K562 (cell line): ENCODE measurements around the gene GPR180. TPM values are rescaled to one million over a fixed set of nuclear protein-coding genes. Genes with fewer than 3 reads are reported as not detected.
A peak's percentile ranks its signal among the peaks of the same experiment; 100 is the strongest.

Experiments used
- CXXC5 ChIP-seq: fragments of 250-450 bp; sonication (Bioruptor Pico); IDR thresholded peaks from 2 replicates; pipeline ENCODE4 v1.8.0; 2022; ENCODE audit warnings: inconsistent platforms, mild to moderate bottlenecking, moderate library complexity
- ELF1 ChIP-seq: fragments of 200-800 bp; sonication (Bioruptor generic); IDR thresholded peaks from 2 replicates; pipeline ENCODE4 v1.6.1; 2016; ENCODE audit warnings: missing genetic modification characterization, missing compliant biosample characterization
- FOXK2 ChIP-seq, 2 experiments: fragments of 450-650 bp; IDR thresholded peaks in 1 of 2; conservative IDR thresholded peaks in 1 of 2; 2 replicates each; pipeline ENCODE4 v1.6.1; 2016; ENCODE audit warnings: low read depth in 2 of 2, mild to moderate bottlenecking in 1 of 2
- ILF3 ChIP-seq: fragments of 450-650 bp; IDR thresholded peaks from 2 replicates; pipeline ENCODE4 v1.6.1; 2018; ENCODE audit warnings: antibody characterized with exemption, mild to moderate bottlenecking, moderate library complexity, borderline replicate concordance
- NFE2 ChIP-seq: IDR thresholded peaks from 2 replicates; pipeline ENCODE4 v1.6.1; 2014; ENCODE audit warnings: antibody characterized with exemption, low read depth
- RBM25 ChIP-seq: fragments of 200-400 bp; formaldehyde crosslinking; IDR thresholded peaks from 2 replicates; pipeline ENCODE4 v1.6.1; 2018; ENCODE audit warnings: low read length, low read depth, moderate library complexity; ENCODE audit not compliant: severe bottlenecking
- STAG1 ChIP-seq: sonication (generic); formaldehyde crosslinking; IDR thresholded peaks from 2 replicates; pipeline ENCODE4 v1.5.0; 2020; ENCODE audit warnings: missing genetic modification reagents, borderline replicate concordance
- TAF7 ChIP-seq: fragments of 450-650 bp; IDR thresholded peaks from 2 replicates; pipeline ENCODE4 v1.6.1; 2016; ENCODE audit warnings: missing genetic modification characterization, missing compliant biosample characterization
- XRCC5 ChIP-seq: fragments of 200-400 bp; formaldehyde crosslinking; IDR thresholded peaks from 2 replicates; pipeline ENCODE4 v1.6.1; 2017; ENCODE audit warnings: low read depth, mild to moderate bottlenecking, low read length
- ZNF146 ChIP-seq: IDR thresholded peaks from one replicate; pipeline ENCODE4 v1.6.1; 2018; ENCODE audit warnings: missing compliant biosample characterization; ENCODE audit not compliant: unreplicated experiment
- ZNF444 ChIP-seq: fragments of 250-450 bp; sonication (Bioruptor Pico); IDR thresholded peaks from 2 replicates; pipeline ENCODE4 v1.4.0; 2020; ENCODE audit warnings: mild to moderate bottlenecking, moderate library complexity
- polyA plus RNA-seq, 8 experiments: library from polyadenylated mRNA; depleted of rRNA in 4 of 8; stranded (reverse) in 5 of 8; unstranded in 3 of 8; fragments of >200 nt; fragmentation: Nextera tagmentation in 2 of 8; fragmentation: Illumina TruSeq in 1 of 8; extraction: Ambion mirVana in 2 of 8; extraction: Trizol in 1 of 8; gene quantifications; 2 replicates each; pipeline versions ENCODE4 v1.2.1 to v1.2.3, GENCODE V29; 2011 to 2014; ENCODE audit warnings: inconsistent platforms in 1 of 8, missing spikeins in 1 of 8
- total RNA-seq, 7 experiments: library from RNA; depleted of rRNA in 6 of 7; stranded (reverse); fragments of >200 nt in 6 of 7; fragmentation: Illumina TruSeq in 2 of 7; extraction: Trizol in 2 of 7; gene quantifications; 2 replicates each; pipeline versions ENCODE4 v1.2.1 to v1.2.3, GENCODE V29; 2011 to 2021; ENCODE audit warnings: low replicate concordance in 1 of 7
- TF ChIP-seq, protein P1 (sequence below): fragments of 250-450 bp; sonication (Bioruptor Pico); IDR thresholded peaks from 2 replicates; pipeline ENCODE4 v1.9.0; 2021; ENCODE audit warnings: mild to moderate bottlenecking
- TF ChIP-seq, protein P2 (sequence below): fragments of 200-800 bp; sonication (Bioruptor generic); IDR thresholded peaks from 2 replicates; pipeline ENCODE4 v1.6.1; 2016; ENCODE audit warnings: missing genetic modification characterization, missing compliant biosample characterization
- TF ChIP-seq, protein P3 (sequence below), 2 experiments: fragments of 450-650 bp; IDR thresholded peaks; 2 replicates each; pipeline ENCODE4 v1.6.1; 2016
- TF ChIP-seq, protein P4 (sequence below): sonication (generic); formaldehyde crosslinking; IDR thresholded peaks from 2 replicates; pipeline ENCODE4 v1.8.1; 2023; ENCODE audit warnings: mild to moderate bottlenecking, missing genetic modification reagents
- TF ChIP-seq, protein P5 (sequence below), 3 experiments: IDR thresholded peaks in 2 of 3; conservative IDR thresholded peaks in 1 of 3; 2 replicates each; pipeline ENCODE4 v1.5.1; 2011 to 2012; ENCODE audit warnings: low read length in 3 of 3, mild to moderate bottlenecking in 3 of 3, control low read depth in 2 of 3, improper control_type of control experiment in 1 of 3, inconsistent platforms in 1 of 3, low read depth in 1 of 3, mixed read lengths in 1 of 3, moderate library complexity in 1 of 3; ENCODE audit not compliant: insufficient read depth in 2 of 3

GPR180 gene
- total and polyA plus RNA-seq, 9 of the 15 experiments (the other 6 are each of a cell fraction or from before 2014, with no cell fraction given), result 0.77 to 4.1 (median 1.8) TPM

DNA sequence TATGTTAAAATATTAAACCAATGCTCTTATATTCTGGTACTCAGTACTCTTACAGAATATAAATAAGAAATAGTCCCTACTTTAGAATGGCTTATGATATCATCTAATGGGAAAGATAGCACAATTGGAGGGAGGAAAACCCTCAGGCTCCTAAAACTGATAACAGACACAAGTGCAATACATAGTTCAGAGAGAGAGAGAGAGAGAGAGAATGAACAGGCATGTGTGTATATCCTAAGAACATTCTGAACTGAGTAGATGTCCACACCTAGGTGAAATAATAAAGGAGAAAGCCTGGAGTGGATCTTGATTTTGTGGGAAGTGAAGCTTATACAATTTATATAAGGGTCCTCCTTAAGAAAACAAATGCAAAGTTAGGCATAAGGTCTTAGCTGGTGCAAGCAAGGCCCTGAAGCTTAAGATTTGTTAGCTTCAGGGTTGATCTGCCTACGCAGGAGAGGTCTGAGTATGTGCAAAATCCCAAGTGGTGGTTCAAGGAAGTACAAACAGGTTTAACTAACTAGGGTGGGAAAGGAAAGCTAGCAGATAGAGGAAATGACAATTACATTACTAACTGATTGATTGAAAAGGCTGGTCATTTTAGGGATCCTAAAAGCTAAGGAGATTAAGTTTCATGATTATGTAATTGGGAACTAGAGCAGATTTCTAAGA lies 57.4 kb downstream of the GPR180 start (continued):
- TF ChIP-seq ZNF444 (CRISPR knock-in tag), result no peak
- TF ChIP-seq CXXC5 (CRISPR knock-in tag), result no peak
- no peak for TF ChIP-seq FOXK2 (conservative IDR thresholded peaks at IDR 0.05 in 1 of 2, IDR thresholded peaks at IDR 0.05 in 1 of 2; ENCODE audit: low read depth in 2 of 2)
- TF ChIP-seq, protein P1, sequence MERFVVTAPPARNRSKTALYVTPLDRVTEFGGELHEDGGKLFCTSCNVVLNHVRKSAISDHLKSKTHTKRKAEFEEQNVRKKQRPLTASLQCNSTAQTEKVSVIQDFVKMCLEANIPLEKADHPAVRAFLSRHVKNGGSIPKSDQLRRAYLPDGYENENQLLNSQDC (CRISPR knock-in tag), result no peak
- TF ChIP-seq ZNF146 (CRISPR knock-in tag), result no peak
- TF ChIP-seq ELF1, result no peak
- no peak for TF ChIP-seq NFE2
- no peak for TF ChIP-seq ILF3
- TF ChIP-seq RBM25, result no peak
- TF ChIP-seq, protein P2, sequence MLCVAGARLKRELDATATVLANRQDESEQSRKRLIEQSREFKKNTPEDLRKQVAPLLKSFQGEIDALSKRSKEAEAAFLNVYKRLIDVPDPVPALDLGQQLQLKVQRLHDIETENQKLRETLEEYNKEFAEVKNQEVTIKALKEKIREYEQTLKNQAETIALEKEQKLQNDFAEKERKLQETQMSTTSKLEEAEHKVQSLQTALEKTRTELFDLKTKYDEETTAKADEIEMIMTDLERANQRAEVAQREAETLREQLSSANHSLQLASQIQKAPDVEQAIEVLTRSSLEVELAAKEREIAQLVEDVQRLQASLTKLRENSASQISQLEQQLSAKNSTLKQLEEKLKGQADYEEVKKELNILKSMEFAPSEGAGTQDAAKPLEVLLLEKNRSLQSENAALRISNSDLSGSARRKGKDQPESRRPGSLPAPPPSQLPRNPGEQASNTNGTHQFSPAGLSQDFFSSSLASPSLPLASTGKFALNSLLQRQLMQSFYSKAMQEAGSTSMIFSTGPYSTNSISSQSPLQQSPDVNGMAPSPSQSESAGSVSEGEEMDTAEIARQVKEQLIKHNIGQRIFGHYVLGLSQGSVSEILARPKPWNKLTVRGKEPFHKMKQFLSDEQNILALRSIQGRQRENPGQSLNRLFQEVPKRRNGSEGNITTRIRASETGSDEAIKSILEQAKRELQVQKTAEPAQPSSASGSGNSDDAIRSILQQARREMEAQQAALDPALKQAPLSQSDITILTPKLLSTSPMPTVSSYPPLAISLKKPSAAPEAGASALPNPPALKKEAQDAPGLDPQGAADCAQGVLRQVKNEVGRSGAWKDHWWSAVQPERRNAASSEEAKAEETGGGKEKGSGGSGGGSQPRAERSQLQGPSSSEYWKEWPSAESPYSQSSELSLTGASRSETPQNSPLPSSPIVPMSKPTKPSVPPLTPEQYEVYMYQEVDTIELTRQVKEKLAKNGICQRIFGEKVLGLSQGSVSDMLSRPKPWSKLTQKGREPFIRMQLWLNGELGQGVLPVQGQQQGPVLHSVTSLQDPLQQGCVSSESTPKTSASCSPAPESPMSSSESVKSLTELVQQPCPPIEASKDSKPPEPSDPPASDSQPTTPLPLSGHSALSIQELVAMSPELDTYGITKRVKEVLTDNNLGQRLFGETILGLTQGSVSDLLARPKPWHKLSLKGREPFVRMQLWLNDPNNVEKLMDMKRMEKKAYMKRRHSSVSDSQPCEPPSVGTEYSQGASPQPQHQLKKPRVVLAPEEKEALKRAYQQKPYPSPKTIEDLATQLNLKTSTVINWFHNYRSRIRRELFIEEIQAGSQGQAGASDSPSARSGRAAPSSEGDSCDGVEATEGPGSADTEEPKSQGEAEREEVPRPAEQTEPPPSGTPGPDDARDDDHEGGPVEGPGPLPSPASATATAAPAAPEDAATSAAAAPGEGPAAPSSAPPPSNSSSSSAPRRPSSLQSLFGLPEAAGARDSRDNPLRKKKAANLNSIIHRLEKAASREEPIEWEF (CRISPR knock-in tag), result no peak
- TF ChIP-seq XRCC5, result no peak
- TF ChIP-seq, protein P3, sequence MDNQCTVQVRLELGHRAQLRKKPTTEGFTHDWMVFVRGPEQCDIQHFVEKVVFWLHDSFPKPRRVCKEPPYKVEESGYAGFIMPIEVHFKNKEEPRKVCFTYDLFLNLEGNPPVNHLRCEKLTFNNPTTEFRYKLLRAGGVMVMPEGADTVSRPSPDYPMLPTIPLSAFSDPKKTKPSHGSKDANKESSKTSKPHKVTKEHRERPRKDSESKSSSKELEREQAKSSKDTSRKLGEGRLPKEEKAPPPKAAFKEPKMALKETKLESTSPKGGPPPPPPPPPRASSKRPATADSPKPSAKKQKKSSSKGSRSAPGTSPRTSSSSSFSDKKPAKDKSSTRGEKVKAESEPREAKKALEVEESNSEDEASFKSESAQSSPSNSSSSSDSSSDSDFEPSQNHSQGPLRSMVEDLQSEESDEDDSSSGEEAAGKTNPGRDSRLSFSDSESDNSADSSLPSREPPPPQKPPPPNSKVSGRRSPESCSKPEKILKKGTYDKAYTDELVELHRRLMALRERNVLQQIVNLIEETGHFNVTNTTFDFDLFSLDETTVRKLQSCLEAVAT (IDR thresholded peaks at IDR 0.05), result 0 out of 4 replicates have a peak, but pooled peaks of 1 of the 2 experiments have one; percentile 30
- TF ChIP-seq STAG1 (CRISPR knock-in tag), result no peak
- TF ChIP-seq, protein P4, sequence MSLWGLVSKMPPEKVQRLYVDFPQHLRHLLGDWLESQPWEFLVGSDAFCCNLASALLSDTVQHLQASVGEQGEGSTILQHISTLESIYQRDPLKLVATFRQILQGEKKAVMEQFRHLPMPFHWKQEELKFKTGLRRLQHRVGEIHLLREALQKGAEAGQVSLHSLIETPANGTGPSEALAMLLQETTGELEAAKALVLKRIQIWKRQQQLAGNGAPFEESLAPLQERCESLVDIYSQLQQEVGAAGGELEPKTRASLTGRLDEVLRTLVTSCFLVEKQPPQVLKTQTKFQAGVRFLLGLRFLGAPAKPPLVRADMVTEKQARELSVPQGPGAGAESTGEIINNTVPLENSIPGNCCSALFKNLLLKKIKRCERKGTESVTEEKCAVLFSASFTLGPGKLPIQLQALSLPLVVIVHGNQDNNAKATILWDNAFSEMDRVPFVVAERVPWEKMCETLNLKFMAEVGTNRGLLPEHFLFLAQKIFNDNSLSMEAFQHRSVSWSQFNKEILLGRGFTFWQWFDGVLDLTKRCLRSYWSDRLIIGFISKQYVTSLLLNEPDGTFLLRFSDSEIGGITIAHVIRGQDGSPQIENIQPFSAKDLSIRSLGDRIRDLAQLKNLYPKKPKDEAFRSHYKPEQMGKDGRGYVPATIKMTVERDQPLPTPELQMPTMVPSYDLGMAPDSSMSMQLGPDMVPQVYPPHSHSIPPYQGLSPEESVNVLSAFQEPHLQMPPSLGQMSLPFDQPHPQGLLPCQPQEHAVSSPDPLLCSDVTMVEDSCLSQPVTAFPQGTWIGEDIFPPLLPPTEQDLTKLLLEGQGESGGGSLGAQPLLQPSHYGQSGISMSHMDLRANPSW (CRISPR knock-in tag), result no peak
- TF ChIP-seq TAF7 (tag), result no peak
- TF ChIP-seq, protein P5, sequence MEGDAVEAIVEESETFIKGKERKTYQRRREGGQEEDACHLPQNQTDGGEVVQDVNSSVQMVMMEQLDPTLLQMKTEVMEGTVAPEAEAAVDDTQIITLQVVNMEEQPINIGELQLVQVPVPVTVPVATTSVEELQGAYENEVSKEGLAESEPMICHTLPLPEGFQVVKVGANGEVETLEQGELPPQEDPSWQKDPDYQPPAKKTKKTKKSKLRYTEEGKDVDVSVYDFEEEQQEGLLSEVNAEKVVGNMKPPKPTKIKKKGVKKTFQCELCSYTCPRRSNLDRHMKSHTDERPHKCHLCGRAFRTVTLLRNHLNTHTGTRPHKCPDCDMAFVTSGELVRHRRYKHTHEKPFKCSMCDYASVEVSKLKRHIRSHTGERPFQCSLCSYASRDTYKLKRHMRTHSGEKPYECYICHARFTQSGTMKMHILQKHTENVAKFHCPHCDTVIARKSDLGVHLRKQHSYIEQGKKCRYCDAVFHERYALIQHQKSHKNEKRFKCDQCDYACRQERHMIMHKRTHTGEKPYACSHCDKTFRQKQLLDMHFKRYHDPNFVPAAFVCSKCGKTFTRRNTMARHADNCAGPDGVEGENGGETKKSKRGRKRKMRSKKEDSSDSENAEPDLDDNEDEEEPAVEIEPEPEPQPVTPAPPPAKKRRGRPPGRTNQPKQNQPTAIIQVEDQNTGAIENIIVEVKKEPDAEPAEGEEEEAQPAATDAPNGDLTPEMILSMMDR (IDR thresholded peaks at IDR 0.05 in 2 of 3, conservative IDR thresholded peaks at IDR 0.05 in 1 of 3; ENCODE audit: insufficient read depth in 2 of 3, low read depth in 1 of 3, low read length in 3 of 3), result 0 out of 6 replicates have a peak, but pooled peaks of 1 of the 3 experiments have one; percentile 19
